IPS DF 6.9 (cell line): ENCODE results near the gene DNAI1.

Experiments used
- DNase-seq: peaks from one replicate; pipeline ENCODE4 v3.0.0-alpha.2; 2013; ENCODE audit warnings: low read depth, low spot score
- H3K27ac ChIP-seq: one replicate; pipeline ENCODE4 v1.5.1; 2013; ENCODE audit warnings: low read length, control low read depth
- H3K27me3 ChIP-seq: 2 replicates; pipeline ENCODE4 v1.6.1; 2013; ENCODE audit warnings: mild to moderate bottlenecking, low read length; ENCODE audit not compliant: control insufficient read depth, insufficient read depth
- H3K36me3 ChIP-seq: 2 replicates; pipeline ENCODE4 v1.6.1; 2013; ENCODE audit warnings: low read length; ENCODE audit not compliant: control insufficient read depth, insufficient read depth
- H3K4me1 ChIP-seq: 2 replicates; pipeline ENCODE4 v1.6.1; 2013; ENCODE audit warnings: low read length; ENCODE audit not compliant: control insufficient read depth, insufficient read depth
- H3K4me3 ChIP-seq: 2 replicates; pipeline ENCODE4 v1.5.1; 2013; ENCODE audit warnings: mild to moderate bottlenecking, low read length
- H3K9me3 ChIP-seq: 2 replicates; pipeline ENCODE4 v1.6.1; 2013; ENCODE audit warnings: low read length, inconsistent platforms; ENCODE audit not compliant: control insufficient read depth, insufficient read depth
- WGBS: extraction: QIAGEN DNeasy Blood & Tissue Kit; methylation state at CpG from one replicate; pipeline ENCODE4 v1.1.7; 2013; ENCODE audit warnings: mixed read lengths, missing lambda C conversion rate; ENCODE audit not compliant: insufficient read length, insufficient coverage; 5-methylcytosine and 5-hydroxymethylcytosine counted together

Gene DNAI1

DNA sequence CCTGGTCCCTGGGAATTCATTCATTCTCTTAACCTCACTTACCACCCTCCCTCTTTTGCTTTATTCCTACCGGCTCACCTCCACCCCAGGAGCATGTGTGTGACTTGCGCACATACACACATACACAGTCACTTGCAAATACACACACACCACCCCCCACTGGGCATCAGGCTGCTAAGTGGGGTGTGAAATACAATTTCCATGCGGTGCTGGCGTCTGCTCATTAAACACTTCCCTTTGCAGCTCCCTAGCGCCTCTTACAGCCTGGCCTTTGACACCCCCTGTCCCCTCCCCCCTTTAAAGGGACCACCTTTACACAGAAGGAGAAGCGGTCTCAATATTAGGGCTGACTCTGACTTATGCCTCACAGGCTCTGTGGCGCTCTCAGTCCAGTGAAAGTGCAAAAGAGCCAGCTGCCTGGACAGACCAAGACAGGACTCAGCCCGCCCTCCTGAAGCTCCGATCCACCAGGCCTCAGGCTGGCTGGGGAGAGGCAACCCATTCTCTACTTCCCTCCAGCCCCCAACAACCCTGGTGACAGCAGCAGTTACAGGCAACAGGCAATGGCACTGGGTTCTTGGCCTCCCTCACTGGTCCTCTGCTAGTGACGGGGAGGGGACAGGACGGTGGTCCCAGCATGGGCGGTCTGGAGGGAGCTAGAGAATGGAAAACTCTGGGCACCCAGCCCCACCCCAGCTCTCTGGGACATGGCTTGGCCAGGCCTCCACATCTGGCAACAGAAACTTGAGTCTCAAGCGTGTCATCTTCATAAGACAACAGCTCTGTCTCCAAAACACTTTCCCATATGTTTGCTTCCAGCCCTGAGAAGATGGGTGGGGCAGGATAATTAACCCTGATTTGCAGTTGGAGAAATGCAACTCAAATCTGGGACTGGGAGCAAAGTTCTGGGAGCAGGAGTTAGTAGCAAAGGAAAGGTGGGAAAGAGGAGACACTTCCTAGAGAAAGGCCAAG lies 52.2 kb downstream of the DNAI1 start:
- Histone ChIP-seq H3K27ac (no peak overlapping the region), H3K4me1 (peaks cover 7% of the 10 kb centered on the region), H3K4me3 (no peak overlapping the region), H3K27me3 (no peaks in the 10 kb centered on the region), H3K36me3 (no peaks in the 10 kb centered on the region), H3K9me3 (no peaks in the 10 kb centered on the region)
- no peak for DNase-seq
- WGBS = no CpG with 5 or more reads among the region's 13 CpGs

GRCh38 chr9:34512131-34513078 lies 53.8 kb downstream of the DNAI1 start:
- WGBS = no CpG with 5 or more reads among the region's 9 CpGs
- no peak for DNase-seq
- H3K27ac ChIP-seq = no peak overlapping the region

GRCh38 chr9:34513567-34514214 lies 55.1 kb downstream of the DNAI1 start:
- Histone ChIP-seq H3K27ac (no peak overlapping the region), H3K9me3 (no peaks in the 10 kb centered on the region), H3K27me3 (no peaks in the 10 kb centered on the region), H3K4me3 (no peak overlapping the region), H3K4me1 (peaks cover 7% of the 10 kb centered on the region), H3K36me3 (no peaks in the 10 kb centered on the region)
- WGBS = no CpG with 5 or more reads among the region's 2 CpGs
- no peak for DNase-seq

More at GRCh38 chr9:34512131-34513078, 53.8 kb downstream of the DNAI1 start:
- Histone ChIP-seq H3K4me1 (peaks cover 7% of the 10 kb centered on the region), H3K4me3 (no peak overlapping the region), H3K27me3 (no peaks in the 10 kb centered on the region), H3K36me3 (no peaks in the 10 kb centered on the region), H3K9me3 (no peaks in the 10 kb centered on the region)

DNA sequence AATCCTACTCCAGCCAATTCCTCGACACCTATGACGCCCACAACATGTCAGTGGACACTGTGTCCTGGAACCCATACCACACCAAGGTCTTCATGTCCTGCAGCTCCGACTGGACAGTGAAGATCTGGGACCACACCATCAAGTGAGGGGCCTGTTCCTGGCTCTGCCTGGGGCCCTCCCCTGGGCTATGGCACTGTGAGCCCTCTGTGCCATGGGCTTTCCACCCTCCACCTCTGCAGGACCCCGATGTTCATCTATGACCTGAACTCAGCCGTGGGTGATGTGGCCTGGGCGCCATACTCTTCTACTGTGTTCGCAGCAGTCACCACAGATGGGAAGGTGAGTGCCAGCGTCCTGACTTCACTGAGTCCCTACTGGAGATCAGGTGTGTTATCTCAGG lies 55.8 kb downstream of the DNAI1 start:
- DNase-seq = no peak
- no peak overlapping the region for H3K27ac ChIP-seq
- H3K4me1 ChIP-seq = peaks cover 7% of the 10 kb centered on the region
- no CpG with 5 or more reads among the region's 8 CpGs for WGBS
- H3K27me3 ChIP-seq = no peaks in the 10 kb centered on the region
- H3K4me3 ChIP-seq = no peak overlapping the region
- H3K9me3 ChIP-seq = no peaks in the 10 kb centered on the region
- H3K36me3 ChIP-seq = no peaks in the 10 kb centered on the region

DNA sequence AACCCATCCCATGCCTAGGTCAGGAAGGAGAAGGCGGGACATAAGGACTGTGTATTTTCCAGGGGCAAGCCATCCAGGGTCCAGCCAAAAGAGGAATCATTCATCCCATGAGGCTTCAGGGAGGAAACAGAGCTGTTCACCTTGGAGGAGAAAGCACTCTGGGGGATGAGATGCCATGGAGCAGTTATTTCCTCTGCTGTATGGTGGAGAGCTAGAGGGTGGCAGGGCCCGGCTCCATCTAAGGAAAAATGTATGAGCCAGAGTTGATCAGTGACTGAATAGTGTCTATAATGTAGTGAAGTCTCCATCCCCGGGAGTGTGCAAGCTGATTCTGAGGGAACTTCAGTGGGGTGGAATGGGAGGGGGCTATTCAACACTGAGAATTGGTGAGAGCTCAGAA lies 56.2 kb downstream of the DNAI1 start:
- H3K9me3 ChIP-seq = no peaks in the 10 kb centered on the region
- H3K27ac ChIP-seq = no peak overlapping the region
- no peaks in the 10 kb centered on the region for H3K27me3 ChIP-seq
- no peaks in the 10 kb centered on the region for H3K36me3 ChIP-seq
- no CpG with 5 or more reads among the region's 3 CpGs for WGBS
- H3K4me1 ChIP-seq = peaks cover 9% of the 10 kb centered on the region
- H3K4me3 ChIP-seq = no peak overlapping the region
- no peak for DNase-seq

- H3K4me1 ChIP-seq = peaks cover 8% of the 10 kb centered on the region
- WGBS = no CpG with 5 or more reads among the region's 3 CpGs
Observed at GRCh38 chr9:34515959-34516358, 57.4 kb downstream of the DNAI1 start.

GRCh38 chr9:34517185-34517584 lies 58.6 kb downstream of the DNAI1 start:
- H3K36me3 ChIP-seq = no peaks in the 10 kb centered on the region
- no peaks in the 10 kb centered on the region for H3K9me3 ChIP-seq
- DNase-seq = no peak
- H3K27ac ChIP-seq = no peak overlapping the region
- no CpG with 5 or more reads among the region's 7 CpGs for WGBS
- no peak overlapping the region for H3K4me3 ChIP-seq
- H3K27me3 ChIP-seq = peaks cover under 1% of the 10 kb centered on the region; the same call in 1 of the 2 replicates
- H3K4me1 ChIP-seq = peaks cover 10% of the 10 kb centered on the region

More at GRCh38 chr9:34515959-34516358, 57.4 kb downstream of the DNAI1 start:
- no peaks in the 10 kb centered on the region for H3K36me3 ChIP-seq
- no peaks in the 10 kb centered on the region for H3K9me3 ChIP-seq
- DNase-seq = no peak
- H3K27me3 ChIP-seq = no peaks in the 10 kb centered on the region
- H3K4me3 ChIP-seq = no peak overlapping the region
- no peak overlapping the region for H3K27ac ChIP-seq

- no CpG with 5 or more reads among the region's 6 CpGs for WGBS
- no peak for DNase-seq
- no peak overlapping the region for H3K27ac ChIP-seq
- H3K4me1 ChIP-seq = peaks cover 10% of the 10 kb centered on the region
- H3K27me3 ChIP-seq = peaks cover 4% of the 10 kb centered on the region; the same call in 1 of the 2 replicates
- no peak overlapping the region for H3K4me3 ChIP-seq
- no peaks in the 10 kb centered on the region for H3K36me3 ChIP-seq
- H3K9me3 ChIP-seq = no peaks in the 10 kb centered on the region
Observed at GRCh38 chr9:34518110-34518616, 59.6 kb downstream of the DNAI1 start.

DNA sequence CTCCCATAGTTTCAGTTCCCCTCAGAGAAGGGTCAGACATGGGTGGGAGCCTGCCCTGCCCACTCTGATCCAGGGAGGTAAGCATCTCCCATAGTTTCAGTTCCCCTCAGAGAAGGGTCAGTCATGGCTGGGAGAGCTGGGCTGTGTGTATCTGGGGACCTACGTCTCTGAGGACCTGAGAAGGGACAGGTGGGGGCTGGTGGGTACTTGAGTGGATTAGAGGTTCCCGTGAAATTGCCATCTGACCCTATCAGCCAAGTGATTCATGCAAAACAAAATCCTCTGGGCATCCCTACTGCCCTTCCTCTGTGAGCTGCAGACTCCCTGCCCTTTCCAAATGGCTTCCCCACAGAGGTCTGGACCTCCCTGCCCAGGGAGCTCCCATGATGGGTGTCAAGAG lies 60.3 kb downstream of the DNAI1 start:
- Histone ChIP-seq H3K27me3 (peaks cover 4% of the 10 kb centered on the region; the same call in 1 of the 2 replicates), H3K36me3 (no peaks in the 10 kb centered on the region), H3K27ac (no peak overlapping the region), H3K9me3 (no peaks in the 10 kb centered on the region), H3K4me1 (peaks cover 8% of the 10 kb centered on the region), H3K4me3 (no peak overlapping the region)
- no CpG with 5 or more reads among the region's 2 CpGs for WGBS
- DNase-seq = no peak
